ENCODE measurements around the gene KRT86.

Gene KRT86

DNA sequence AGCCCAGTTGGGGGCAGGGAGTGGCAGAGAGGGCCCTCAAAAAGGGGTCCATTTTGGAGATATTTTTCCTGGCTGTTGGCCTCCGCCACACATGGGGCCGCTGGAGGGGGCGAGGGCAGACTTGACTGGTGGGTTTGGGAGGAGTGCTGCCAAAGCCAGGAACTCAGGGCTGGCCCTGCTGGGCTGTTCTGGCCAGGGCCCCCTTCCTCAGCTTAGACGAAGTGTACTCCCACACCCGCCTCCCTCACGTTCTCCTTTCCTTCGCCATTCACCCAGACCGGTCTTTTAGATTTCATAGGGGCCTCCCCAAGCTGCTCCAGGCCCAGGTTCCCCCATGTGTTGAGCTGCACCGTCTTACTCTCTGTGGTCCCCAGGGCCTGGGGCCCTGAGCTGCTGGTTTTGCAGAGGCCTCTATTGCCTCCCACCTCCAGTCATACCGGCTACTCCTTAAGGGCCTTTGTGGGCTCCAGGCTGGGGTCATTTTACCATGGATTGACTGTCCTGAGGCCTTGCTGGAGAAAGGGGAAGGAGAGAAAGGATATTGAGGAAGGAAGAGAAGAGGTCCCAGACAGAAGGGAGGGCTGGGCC is 40.1 kb upstream of the KRT86 start:
- H3K27ac ChIP-seq (ENCODE audit: low read depth, low read length, poor library complexity, severe bottlenecking), result no peak overlapping the region
- H3K9ac ChIP-seq (ENCODE audit: low read length), result no peak overlapping the region
- no peaks in the 10 kb centered on the region for H3K36me3 ChIP-seq (ENCODE audit: insufficient read depth, low read length)
- no peaks in the 10 kb centered on the region for H3K9me2 ChIP-seq (ENCODE audit: low read depth, low read length)
- H2AFZ ChIP-seq (ENCODE audit: low read length), result no peak overlapping the region
- no peak overlapping the region for H3K4me3 ChIP-seq (ENCODE audit: low read depth, low read length, poor library complexity, severe bottlenecking)
- TF ChIP-seq, protein P1, sequence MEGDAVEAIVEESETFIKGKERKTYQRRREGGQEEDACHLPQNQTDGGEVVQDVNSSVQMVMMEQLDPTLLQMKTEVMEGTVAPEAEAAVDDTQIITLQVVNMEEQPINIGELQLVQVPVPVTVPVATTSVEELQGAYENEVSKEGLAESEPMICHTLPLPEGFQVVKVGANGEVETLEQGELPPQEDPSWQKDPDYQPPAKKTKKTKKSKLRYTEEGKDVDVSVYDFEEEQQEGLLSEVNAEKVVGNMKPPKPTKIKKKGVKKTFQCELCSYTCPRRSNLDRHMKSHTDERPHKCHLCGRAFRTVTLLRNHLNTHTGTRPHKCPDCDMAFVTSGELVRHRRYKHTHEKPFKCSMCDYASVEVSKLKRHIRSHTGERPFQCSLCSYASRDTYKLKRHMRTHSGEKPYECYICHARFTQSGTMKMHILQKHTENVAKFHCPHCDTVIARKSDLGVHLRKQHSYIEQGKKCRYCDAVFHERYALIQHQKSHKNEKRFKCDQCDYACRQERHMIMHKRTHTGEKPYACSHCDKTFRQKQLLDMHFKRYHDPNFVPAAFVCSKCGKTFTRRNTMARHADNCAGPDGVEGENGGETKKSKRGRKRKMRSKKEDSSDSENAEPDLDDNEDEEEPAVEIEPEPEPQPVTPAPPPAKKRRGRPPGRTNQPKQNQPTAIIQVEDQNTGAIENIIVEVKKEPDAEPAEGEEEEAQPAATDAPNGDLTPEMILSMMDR (IDR thresholded peaks at IDR 0.05; ENCODE audit: low read length), result no peak
- TF ChIP-seq EZH2 (IDR thresholded peaks at IDR 0.05; ENCODE audit: borderline replicate concordance, low read length), result no peak
- no peaks in the 10 kb centered on the region for H3K27me3 ChIP-seq (ENCODE audit: insufficient read depth, low read length)
- H3K9me3 ChIP-seq (ENCODE audit: low read length), result no peaks in the 10 kb centered on the region
- H3F3A ChIP-seq (ENCODE audit: insufficient read depth, low read length), result no peaks in the 10 kb centered on the region
- no peaks in the 10 kb centered on the region for H4K20me1 ChIP-seq (ENCODE audit: insufficient read depth, low read length)
- no peaks in the 10 kb centered on the region for H3K79me2 ChIP-seq (ENCODE audit: insufficient read depth, low read length)
- H3K4me1 ChIP-seq (ENCODE audit: insufficient read depth, low read length, severe bottlenecking), result no peaks in the 10 kb centered on the region
- no peak overlapping the region for H3K4me2 ChIP-seq (ENCODE audit: low read length)

DNA sequence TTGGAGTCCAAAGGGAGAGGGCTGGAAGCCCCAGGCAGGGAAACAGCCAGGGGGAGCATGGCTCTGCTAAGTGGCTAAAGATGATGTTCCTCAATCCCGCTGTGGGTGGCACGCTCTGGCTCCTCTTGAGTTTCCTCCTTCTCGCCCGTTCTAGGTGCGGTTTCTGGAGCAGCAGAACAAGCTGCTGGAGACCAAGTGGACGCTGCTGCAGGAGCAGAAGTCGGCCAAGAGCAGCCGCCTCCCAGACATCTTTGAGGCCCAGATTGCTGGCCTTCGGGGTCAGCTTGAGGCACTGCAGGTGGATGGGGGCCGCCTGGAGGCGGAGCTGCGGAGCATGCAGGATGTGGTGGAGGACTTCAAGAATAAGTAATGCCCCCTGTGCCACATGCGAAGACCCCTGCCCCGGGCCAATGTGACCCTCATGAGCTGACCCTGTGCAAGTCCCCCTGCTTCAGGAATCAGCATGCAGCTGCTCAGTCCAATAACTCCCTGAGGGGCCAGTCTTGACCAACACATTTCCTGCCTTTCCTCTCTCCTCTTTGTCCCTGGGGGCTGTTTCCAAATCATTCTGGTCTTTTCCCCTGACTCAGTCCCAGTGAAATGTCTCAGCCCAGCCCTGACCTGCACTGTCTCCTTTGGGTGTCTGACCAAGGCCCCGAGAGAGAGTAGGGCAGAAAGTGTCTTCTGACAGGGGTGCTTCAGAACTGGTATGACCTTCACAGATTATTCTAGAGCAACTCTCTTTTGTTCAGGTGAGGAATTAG is 39.3 kb upstream of the KRT86 start:
- H3K4me1 ChIP-seq (ENCODE audit: insufficient read depth, low read length, severe bottlenecking), result no peaks in the 10 kb centered on the region
- H3K36me3 ChIP-seq (ENCODE audit: insufficient read depth, low read length), result no peaks in the 10 kb centered on the region
- H3K27me3 ChIP-seq (ENCODE audit: insufficient read depth, low read length), result no peaks in the 10 kb centered on the region
- H3K79me2 ChIP-seq (ENCODE audit: insufficient read depth, low read length), result no peaks in the 10 kb centered on the region
- no peak overlapping the region for H3K4me3 ChIP-seq (ENCODE audit: low read depth, low read length, poor library complexity, severe bottlenecking)
- no peak for TF ChIP-seq EZH2 (IDR thresholded peaks at IDR 0.05; ENCODE audit: borderline replicate concordance, low read length)
- TF ChIP-seq, protein P1 (IDR thresholded peaks at IDR 0.05; ENCODE audit: low read length), result no peak
- H3K4me2 ChIP-seq (ENCODE audit: low read length), result no peak overlapping the region
- H2AFZ ChIP-seq (ENCODE audit: low read length), result no peak overlapping the region
- no peaks in the 10 kb centered on the region for H3K9me2 ChIP-seq (ENCODE audit: low read depth, low read length)
- no peaks in the 10 kb centered on the region for H3F3A ChIP-seq (ENCODE audit: insufficient read depth, low read length)
- H3K9ac ChIP-seq (ENCODE audit: low read length), result no peak overlapping the region
- no peaks in the 10 kb centered on the region for H4K20me1 ChIP-seq (ENCODE audit: insufficient read depth, low read length)
- H3K9me3 ChIP-seq (ENCODE audit: low read length), result no peaks in the 10 kb centered on the region
- no peak overlapping the region for H3K27ac ChIP-seq (ENCODE audit: low read depth, low read length, poor library complexity, severe bottlenecking)

DNA sequence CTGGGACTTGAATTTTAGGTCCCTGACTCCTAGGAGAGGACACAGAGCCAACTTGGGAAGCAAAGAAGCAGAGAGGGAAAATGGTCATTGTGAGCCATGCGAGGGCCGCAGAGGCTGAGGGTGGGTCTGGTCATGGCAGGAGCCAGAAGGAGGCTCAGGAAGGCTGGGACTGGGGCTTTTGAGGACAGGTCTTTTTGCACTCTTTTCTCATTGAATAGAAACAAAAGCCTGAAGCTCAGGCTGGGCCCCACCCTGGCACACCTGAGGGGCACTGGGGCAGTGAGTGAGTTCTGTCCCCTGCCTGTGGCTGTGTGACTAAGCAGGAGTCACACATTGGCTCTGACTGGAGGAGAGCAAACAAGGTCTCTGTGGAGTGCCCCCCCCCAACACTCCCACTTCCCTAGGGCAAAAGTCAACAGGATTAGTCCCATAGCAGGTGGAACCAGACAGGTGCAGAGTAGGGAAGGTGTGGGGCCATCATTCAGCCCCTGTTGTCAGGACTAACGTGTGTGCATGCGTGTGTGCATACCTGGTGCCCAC is 38.6 kb upstream of the KRT86 start:
- no peak for TF ChIP-seq EZH2 (IDR thresholded peaks at IDR 0.05; ENCODE audit: borderline replicate concordance, low read length)
- TF ChIP-seq, protein P1 (IDR thresholded peaks at IDR 0.05; ENCODE audit: low read length), result no peak
- Histone ChIP-seq H3K27ac (ENCODE audit: low read depth, low read length, poor library complexity, severe bottlenecking) (no peak overlapping the region), H3K27me3 (ENCODE audit: insufficient read depth, low read length) (no peaks in the 10 kb centered on the region), H3K9me2 (ENCODE audit: low read depth, low read length) (no peaks in the 10 kb centered on the region), H3K9ac (ENCODE audit: low read length) (no peak overlapping the region), H3F3A (ENCODE audit: insufficient read depth, low read length) (no peaks in the 10 kb centered on the region), H3K4me1 (ENCODE audit: insufficient read depth, low read length, severe bottlenecking) (no peaks in the 10 kb centered on the region), H3K4me2 (ENCODE audit: low read length) (no peak overlapping the region), H3K9me3 (ENCODE audit: low read length) (no peaks in the 10 kb centered on the region), H3K79me2 (ENCODE audit: insufficient read depth, low read length) (no peaks in the 10 kb centered on the region), H3K36me3 (ENCODE audit: insufficient read depth, low read length) (no peaks in the 10 kb centered on the region), H4K20me1 (ENCODE audit: insufficient read depth, low read length) (no peaks in the 10 kb centered on the region), H3K4me3 (ENCODE audit: low read depth, low read length, poor library complexity, severe bottlenecking) (no peak overlapping the region), H2AFZ (ENCODE audit: low read length) (no peak overlapping the region)

Measured in OCI-LY1 (cell line).